GM18511 (cell line): ENCODE data around the gene PIGM.
A peak's percentile ranks its signal among the peaks of the same experiment; 100 is the strongest.

Source experiments
- ATAC-seq: cut with Tn5 transposase; IDR thresholded peaks from one replicate; pipeline ENCODE4 v1.9.1; 2021; ENCODE audit warnings: mild to moderate bottlenecking, moderate library complexity; ENCODE audit not compliant: unreplicated experiment

PIGM gene

GRCh38 chr1:160031365-160032164 lies at the start of gene PIGM:
TSS of gene PIGM (minus strand) at chr1:160031990. CDS start at chr1:160031739, 251 bp downstream.
- peak; percentile 97 for ATAC-seq

DNA sequence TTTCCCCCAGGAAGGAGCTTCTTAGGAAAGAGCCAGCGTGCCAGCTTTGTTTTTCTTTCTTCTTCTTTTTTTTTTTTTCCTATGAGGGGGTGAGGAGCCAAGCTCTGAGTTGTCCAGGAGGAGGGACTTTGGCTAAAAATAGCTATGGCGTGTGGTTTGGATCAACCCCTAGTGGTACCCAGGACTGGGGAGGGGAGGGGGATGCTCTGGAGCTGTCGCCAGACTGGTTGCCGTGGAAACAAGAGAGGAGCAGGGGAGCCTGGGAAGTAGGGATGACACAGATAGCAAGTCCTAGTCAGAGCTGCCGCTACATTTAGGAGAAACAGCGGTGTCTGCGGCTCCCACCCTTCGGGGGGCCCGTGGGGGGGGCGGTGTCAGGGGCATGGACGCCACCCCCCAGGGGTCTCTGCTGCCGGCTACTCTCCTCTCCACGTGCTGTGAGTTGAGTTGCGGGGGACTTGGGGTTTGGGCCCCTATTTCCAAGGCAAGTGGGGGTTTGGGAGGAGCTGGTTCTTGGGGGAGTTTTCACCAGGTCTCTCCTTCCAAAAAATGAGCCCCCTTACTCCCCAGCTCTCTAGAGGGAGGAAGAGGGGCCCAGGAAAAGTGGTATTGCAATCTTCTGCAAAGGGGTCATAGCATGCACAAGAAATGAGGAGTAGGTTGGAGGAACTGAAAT lies 49.6 kb upstream of the PIGM start, which contains the start of gene KCNJ9:
Gene KCNJ9 (plus strand): TSS at position 278 of the 676 bp plus-strand sequence. CDS start 2,493 bp downstream, outside the sequence.
- ATAC-seq, result no peak

DNA sequence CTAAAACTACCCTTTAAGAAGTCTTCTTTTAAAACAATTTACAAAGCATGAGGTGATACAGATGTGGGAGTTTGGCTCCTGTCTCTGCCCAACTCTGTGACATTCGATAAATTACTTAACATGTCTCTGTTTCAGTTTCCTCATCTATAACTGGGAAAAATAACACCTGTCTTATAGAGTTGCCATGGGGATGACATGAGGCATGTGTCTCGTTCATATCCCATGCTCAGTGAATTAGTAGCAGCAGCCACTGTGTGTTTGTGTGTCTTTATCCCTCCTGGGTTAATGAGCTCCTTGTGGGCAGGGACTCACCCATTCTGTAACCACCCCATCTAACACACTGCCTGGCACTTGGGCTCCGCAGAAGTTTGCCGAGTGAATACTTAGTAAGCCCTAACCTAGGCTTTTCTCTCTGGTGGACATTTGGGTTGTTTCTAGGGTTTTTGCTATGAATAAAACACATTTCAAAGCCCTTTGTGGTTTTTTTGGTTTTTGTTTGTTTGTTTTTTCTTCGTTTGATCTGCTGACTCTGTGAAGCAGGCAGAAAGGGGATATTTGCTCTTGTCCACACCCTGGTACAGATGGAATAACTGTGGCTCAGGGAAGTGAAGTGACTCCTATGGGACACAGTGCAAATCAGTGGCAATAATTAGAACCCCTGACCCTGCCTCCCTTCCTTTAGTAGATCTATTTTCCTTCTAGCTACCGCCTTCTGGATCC lies 48.8 kb upstream of the PIGM start:
- ATAC-seq, result no peak

- no peak for ATAC-seq
Measured at GRCh38 chr1:160079448-160079847, 47.7 kb upstream of the PIGM start.

DNA sequence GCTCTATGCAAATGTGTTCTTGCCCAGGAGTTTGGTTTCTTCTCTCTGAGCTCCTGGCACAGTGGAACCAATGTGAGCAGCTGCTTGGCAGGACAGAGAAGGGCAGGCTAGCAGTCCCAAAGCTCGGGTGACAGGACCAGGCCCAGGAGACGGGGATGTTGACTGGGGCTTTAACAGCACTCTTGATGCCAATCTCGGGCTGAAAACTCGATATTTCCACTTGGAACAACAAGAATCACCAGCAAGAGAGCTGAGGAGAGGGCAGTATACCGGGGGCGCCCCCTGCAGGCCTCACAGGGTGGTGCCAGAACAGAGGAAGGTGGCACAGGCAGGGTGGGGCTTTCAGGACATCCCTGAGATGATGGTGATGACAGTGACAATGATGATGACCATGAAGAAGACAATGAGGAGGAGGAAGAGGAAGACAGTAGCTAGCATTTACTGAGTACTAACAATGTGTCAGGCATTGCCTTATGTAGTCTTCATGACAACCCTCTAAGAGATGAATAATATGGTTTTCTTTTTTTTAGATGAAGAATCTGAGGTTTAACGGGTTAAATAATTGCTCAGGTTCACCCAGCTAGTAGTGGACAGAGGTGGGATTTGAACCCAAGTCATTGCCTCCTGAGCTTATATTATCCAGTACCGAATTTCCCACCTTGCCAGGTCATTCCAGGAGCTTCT lies 46.9 kb upstream of the PIGM start:
- peak; percentile 65 for ATAC-seq

- ATAC-seq, result no peak
Measured at GRCh38 chr1:160077486-160077885, 45.7 kb upstream of the PIGM start.

DNA sequence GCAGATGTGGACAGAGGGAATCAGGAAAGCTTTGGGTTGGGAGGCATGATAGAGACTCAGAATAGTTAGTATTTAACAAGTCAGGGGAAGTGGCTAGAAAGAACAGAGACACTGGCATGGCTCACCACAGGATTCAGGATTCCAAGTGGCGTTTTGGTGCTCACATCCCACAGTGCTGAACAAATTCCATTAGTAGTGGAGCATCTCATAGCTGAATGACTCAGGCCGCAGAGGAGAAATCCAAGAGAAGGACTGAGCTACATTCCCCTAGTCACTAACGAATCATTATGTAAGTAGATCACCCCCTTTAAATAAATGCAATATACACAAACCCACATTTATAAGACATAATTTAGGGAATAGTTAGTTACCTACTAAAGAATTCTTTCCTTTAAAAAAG lies 44.5 kb upstream of the PIGM start:
- no peak for ATAC-seq

DNA sequence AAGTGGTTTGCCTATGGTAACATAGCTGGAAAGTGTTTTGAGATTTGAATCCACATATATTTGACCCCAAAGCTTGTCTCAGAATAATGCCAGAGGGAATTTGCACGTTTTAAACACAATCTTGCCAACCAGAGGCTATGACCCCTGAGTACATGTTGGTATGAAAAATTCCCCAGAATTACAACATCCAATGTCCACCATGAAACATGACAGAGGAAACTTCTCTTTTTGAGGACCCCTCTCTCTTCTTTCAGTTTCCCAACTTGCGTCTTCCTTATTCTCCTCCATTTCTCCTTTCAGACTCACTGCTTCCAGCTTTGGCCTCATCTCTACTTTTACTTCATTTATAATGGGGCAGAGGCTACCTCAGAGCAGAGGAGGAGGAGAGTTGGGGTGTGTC lies 44.0 kb upstream of the PIGM start:
- no peak for ATAC-seq

- no peak for ATAC-seq
Measured at GRCh38 chr1:160074865-160075264, 43.1 kb upstream of the PIGM start.

- ATAC-seq, result no peak
Measured at GRCh38 chr1:160071289-160071688, 39.5 kb upstream of the PIGM start.

GRCh38 chr1:160070243-160071163 lies 38.7 kb upstream of the PIGM start:
- ATAC-seq, result no peak

- no peak for ATAC-seq
Measured at GRCh38 chr1:160069460-160070231, 37.9 kb upstream of the PIGM start, which contains the start of gene KCNJ10. TSS of gene KCNJ10 (minus strand) at chr1:160070160. CDS start at chr1:160042532, 27,628 bp downstream.

DNA sequence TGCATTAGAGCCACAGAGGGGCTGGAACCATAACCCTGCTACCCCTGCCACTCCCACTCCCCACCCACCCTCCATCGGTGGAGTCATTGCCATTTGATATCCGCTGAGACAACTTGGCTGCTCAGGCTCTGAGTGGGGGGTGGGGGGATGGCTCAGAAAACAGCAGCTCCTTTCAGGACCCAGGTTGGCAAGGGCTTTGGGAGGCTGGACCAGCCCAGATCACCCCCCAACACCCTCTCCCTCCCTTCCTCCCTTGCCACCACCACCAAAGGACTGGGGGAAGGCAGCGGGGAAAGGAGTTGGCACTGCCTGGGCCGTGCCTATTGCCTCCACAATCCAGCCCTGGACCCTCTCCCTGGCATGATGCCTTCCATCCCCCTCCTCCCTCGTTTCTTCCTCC lies 36.4 kb upstream of the PIGM start:
- no peak for ATAC-seq

GRCh38 chr1:160066829-160067745 lies 35.3 kb upstream of the PIGM start:
- ATAC-seq, result no peak

DNA sequence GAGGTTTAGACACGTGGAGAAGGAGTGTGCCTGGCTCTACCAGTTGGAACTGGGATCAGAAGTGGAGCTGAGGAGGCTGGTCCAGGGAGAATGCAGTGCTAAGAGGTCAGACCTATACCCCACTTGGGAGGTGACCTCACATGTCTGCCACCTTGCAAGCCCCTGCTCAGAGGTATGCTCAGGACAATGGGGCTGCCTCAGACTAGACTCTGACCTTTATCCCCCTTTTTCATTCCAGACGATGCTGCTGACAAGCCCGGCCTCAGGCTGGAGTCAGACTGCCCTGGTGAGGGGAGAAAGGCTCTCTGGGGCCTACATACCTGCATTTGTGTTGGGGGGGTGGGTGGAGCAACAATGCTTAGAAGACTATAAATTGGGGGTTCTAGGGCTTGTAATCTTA lies 33.0 kb upstream of the PIGM start:
- ATAC-seq, result no peak

DNA sequence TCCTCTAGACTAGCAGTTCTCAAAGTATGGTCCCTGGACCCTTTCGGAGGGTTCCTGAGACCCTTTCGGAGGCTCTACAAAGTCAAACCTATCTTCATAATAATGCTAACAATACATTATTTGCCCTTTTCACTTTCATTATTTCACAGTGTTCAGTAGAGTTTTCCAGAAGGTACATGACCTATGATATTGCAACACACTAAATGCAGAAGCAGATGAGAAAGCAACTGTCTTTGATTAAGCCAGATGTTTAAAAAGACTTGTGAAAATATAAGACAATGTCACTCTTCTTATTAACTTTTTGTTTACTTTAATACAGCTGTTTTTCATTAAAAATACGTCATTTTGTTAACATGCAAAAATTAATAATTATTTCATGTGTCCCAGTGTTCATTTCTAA lies 32.4 kb upstream of the PIGM start:
- no peak for ATAC-seq

DNA sequence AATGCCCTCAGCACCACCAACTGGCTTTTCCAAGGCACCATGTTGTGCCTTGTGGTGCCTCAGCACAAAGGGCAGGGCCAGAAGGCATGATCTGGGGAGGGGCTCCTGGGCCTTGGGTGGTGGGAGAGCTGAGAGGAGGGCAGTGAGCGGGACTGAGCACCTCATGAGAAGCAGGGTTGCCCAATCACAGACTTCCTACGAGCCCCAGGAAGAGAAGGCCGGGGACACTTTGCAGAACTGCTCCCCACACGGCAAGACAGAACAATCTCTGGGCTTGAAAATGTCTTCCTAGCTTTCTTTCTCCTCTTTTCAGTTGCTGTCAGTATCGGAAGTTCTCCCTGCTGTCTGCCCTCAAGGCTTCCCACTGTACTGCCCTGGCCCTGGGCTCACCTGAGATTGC lies 31.4 kb upstream of the PIGM start:
- ATAC-seq, result no peak

GRCh38 chr1:160062230-160062532 lies 30.4 kb upstream of the PIGM start:
- no peak for ATAC-seq
